Pulmonary artery endothelial cell (primary cell): Measurements from ENCODE around the gene LRRN2. TPM values are rescaled to one million over a fixed set of nuclear protein-coding genes. Genes with fewer than 3 reads are reported as not detected.
"Not testable (repeated sequence)": the region's sequence is repeated elsewhere in the genome, so short reads cannot be mapped to it uniquely, and the experiment has no call there.

Experiments
- DNase-seq: peaks from one replicate; pipeline ENCODE4 v3.0.0-alpha.2; 2011; ENCODE audit warnings: low read depth, low spot score
- total RNA-seq: library from RNA; depleted of rRNA; stranded (reverse); fragments of >200 nt; gene quantifications from 2 replicates; pipeline ENCODE4 v1.2.3, GENCODE V29; 2014

Gene LRRN2
- total RNA-seq, 1 donor from 2014 or later = not detected

DNA sequence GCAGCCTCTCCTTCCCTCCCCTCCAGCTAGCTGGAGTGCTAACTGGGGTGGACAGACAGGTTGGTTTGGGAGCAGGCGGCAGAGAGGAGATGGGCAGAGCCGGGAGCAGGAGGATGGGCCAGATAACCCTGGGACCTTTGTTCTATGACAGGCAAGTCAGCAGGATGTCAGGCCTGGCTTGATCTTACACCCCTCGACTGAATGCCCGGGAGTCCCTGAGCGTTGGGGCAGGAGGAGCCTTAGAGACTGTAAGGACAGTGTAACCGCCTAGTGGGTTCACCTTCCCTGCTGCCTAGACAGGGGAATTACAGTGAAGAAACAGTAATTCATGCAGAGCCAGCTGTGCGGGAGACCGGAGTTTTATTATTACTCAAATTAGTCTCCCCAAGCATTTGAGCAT is 109.1 kb downstream of the LRRN2 start:
- no peak for DNase-seq

DNA sequence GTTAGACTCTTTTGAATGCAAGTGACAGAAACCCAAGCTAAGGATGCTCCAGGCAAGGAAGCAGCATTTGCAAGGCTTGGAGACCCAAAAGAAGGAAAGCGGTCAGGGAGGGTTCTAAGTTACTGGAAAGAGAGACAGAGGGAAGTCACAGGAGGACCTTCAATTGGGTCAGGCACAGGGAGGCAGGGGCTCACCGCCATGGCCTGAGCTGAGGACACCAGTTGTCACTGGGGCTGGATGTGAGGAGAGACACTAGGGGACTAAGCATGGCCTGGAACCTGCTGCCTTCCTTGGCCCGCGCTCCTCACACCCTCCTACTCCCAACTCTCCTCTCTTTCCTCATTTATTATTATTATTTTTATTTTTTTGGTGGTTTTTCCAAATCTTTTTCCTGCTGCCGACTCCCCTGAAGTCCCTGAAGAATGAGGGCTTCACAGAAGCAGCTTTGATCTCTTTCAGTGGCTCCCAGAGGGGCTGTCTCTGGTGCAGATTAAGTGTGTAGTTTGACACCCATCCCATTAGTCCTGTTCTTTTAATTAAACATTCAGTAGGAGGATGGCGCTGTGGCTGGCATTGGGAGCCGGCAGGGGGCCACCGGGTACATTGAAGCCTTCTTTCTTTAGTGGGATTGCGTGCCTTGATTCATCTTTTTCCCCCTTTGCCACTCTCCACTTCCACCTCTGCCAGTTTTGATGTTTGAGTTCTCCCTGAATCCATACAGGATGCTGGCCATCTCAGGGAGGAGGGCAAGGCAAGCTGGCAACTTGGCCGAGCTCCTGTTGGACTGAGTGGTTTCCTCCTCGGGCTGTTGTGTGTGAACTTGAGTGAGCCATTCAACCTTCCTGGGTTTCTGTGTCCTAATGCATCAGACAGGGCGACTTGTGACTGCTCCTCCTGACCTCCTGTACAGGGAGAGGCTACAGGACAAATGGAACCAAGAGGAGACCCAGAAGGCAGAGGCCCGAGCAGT is 110.0 kb downstream of the LRRN2 start:
- no peak for DNase-seq

DNA sequence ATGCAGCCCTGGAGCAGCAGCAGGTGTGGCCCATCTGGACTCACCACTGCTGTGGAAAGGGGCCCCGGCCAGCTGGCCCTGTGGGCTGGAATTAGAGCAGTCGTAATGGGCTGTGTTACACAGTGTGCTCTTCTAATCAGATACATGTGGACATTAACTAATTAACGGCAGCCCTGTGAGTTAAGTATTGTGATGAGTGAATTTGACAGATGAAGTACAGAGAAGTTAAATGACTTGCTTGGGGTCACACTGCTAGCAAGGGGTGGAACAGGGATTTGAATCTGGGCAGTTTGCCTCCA is 110.7 kb downstream of the LRRN2 start:
- no peak for DNase-seq

DNA sequence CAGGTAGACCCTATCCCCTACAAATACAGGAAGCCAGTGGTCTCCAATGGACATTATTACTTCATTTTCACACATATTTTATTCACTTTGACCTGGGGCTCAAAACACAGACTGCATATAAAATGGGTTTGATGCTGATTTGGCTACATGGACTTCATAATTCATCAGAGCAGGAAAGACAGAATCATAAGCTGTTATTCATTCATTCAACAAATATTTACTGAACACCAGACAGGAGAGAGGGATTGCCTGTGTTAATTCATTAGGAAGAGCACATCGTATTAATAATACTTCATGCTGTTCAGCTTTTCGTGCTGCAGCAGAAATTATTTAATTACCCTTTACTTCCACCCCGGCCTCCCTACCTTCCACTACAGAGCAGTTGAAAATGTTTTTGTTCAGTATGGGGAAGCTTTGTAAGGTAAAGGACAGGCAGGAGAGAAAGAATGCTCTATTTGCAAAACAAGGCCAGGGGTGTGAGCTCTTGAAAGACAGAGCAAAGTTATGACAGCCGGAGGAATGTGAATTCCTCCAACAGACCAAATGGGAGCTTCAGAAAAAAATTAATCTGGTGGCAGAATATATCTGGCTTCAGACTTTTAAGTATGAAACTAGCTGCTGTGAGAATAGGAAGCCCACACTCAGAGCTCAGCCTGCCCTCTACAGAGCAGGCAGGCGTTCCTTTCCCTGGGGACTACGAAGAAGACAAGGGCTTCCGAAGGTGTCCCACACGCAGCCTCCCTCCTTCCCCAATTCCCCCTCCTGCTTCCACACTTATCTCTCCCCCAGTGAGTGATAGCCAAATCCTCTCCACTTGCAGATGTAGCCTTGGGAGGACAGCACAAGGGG is 111.3 kb downstream of the LRRN2 start:
- no peak for DNase-seq

DNA sequence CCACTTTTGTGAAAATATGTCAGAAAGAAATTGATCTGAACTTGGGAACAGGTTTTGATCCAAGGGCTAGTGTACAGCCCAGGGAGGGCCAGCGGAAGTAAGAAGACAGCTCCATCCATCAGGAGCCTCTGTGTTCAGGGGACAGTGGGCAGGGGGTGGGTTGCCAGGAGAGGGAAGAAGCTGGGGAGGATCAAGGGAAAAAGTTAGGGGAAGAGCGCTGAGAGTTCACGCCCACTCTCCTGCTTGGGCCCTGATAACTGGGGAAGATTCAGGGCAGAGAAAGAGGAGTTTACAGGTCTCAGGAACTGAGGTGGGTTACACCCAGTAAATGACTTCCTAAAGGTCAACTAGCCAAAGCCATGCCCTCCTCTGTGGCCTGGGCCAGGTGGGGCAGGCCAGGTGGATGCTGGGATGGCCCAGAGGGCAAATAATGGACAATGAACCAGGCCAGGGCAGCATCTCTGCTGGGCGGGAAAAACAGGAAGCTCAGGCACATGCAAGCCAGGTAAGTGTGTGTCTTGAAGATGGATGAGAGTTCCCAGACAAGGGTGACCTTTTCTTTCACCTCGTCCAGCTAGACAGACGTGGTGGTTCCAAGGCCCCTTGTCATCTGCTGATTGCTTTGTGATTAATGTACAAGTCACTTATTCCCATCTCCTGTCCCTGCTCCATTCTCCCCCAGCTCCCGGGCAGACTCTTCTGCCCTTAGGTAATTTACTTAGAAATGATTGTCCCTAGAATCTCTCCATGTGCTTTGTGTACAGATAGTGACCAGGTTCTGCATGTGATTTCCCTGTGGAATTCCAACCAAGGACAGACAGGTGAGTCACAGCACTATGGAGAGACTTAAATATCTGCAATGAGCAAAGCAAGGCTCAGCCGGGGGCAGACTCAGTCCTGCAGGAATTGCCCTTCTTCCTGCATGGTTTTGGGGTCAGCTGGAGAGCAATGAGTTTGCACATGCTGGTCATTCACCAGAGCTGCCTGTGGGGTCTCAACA is 112.3 kb downstream of the LRRN2 start:
- no peak for DNase-seq

DNA sequence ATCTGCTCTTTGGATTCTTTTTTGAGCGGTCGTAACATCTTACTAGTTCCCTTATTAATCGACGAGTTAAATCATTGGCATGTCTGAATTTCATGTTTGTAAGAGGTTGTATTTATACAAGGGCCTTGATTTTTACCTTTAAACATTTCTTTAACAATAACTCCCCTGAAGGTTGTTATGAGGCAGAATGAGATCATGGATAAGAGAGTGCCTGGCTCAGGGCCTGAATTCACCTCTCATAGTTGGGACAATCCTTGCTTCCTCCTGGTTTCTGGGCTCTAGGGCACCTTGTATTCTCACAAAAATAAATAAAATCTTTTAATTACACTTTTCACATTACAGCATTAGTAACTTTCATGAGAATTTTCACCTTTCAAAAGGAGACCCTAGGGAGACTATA is 113.9 kb downstream of the LRRN2 start:
- no peak for DNase-seq

DNA sequence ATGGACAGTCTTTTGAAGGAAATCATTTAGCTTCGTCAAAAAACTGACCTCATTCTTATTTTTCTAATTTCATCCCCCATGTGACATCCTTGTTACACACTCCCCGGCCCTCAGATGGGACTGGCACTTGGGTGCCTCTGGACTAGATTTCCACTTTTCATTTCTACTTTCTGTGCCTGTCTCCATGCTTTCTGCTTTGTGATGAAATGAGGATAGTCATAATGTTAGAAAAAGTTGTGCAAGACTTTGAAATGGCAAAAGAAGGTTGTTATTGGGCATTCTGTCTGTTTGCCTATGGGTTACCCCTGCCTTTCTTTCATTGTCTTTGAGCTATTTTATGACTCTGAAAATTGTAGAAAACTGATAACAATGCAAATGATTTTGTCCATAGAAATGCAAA is 114.4 kb downstream of the LRRN2 start:
- no peak for DNase-seq

DNA sequence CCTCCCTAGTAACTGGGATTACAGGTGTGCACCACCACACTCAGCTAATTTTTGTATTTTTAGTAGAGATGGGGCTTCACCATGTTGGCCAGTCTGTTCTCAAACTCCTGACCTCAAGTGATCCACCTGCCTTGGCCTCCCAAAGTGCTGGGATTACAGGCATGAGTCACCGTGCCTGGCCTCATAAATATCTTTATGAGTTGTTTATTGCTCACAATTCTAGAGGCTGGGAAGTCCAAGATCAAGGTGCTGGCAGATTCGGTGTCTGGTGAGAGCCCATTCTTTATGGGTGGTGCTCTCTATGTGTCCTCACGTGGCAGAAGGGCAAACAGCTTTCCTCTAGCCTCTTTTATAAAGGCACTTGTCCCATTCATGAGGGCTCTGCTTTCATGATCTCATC is 115.5 kb downstream of the LRRN2 start:
- DNase-seq = not testable (repeated sequence)

DNA sequence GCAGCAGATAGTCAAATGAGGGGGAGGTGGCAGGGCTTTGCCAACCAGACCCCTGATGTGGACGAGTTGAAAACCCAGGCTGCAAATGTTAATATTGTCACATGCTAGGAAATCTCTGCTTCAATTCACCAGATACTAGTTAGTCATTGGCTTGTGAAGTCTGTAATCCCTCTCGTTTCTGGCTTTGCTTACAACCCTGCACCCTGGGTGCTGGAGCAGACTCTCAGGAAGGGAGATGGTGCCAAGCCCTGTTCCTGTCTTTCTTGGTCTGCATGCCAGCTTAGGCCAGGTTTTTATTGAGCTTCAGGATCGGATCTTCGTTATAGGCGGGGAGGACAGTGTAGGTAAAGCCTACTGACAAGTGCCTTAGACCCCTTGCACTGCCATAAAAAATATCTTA is 116.1 kb downstream of the LRRN2 start:
- DNase-seq = no peak

DNA sequence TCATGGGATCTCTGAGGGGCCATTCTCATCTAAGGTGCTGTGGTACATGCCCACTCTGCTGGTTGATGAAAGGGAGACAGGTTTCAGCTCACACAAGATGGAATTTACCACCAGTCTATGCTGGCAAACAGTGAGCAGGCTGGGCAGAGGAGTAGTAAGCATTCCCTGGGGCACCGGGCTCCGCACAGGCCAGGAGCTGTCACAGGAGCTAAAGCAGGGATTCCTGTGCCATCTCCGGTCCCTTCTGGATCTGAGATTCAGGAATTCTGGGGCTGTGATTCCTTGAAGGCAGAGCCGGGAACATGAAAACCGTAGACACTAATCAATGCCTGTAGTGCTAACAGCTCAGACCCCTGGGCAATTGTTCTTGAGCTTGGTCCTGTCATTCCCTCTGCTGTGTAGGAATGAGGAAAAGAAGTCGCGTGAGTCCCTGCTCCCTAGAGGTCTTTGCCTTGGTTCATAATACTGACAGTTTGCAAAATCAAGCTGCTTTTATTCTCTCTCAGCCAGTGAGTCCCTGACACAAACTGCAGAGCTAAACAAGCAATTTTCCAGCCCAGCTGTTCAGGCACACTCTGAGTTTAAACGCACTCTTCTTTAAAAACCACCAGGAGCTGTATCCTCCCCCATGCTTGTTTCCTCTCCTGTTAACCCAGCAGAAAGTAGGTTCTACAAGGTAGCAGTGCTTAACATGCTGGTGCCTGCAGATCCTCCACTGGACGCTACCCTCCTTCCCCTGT is 116.8 kb downstream of the LRRN2 start:
- no peak for DNase-seq

Other genes with a start within 250 kb of the LRRN2 start
- 22.4 and 25.0 TPM in 2 replicates for gene PIK3C2B, start 190.9 kb downstream of the LRRN2 start, total RNA-seq
- 17.3 and 23.0 TPM in 2 replicates for gene MDM4, start 169.3 kb downstream of the LRRN2 start, total RNA-seq
- not detected in 2 replicates for gene NFASC, start 185.1 kb upstream of the LRRN2 start, total RNA-seq